Mononuclear cell (primary cell): ENCODE results near the gene PLD1. TPM values are rescaled to one million over a fixed set of nuclear protein-coding genes. Genes with fewer than 3 reads are reported as not detected.
"Not testable (repeated sequence)": the region's sequence is repeated elsewhere in the genome, so short reads cannot be mapped to it uniquely, and the experiment has no call there.

Source experiments
- H3K27me3 ChIP-seq: 2 replicates; pipeline ENCODE4 v1.6.0; 2011; ENCODE audit warnings: low read length, control low read depth; ENCODE audit not compliant: insufficient read depth
- H3K4me1 ChIP-seq: 2 replicates; pipeline ENCODE4 v1.5.1; 2011; ENCODE audit warnings: mild to moderate bottlenecking, low read length, control low read depth; ENCODE audit not compliant: insufficient read depth
- H3K4me3 ChIP-seq: 2 replicates; pipeline ENCODE4 v1.5.1; 2011; ENCODE audit warnings: mild to moderate bottlenecking, low read length, moderate library complexity
- H3K9me3 ChIP-seq: 2 replicates; pipeline ENCODE4 v1.5.1; 2011; ENCODE audit warnings: low read depth, mild to moderate bottlenecking, control low read depth, low read length
- total RNA-seq: library from RNA; depleted of rRNA; stranded (reverse); fragments of >200 nt; gene quantifications from one replicate; pipeline ENCODE4 v1.2.3, GENCODE V29; 2012

The PLD1 gene
- total RNA-seq, 1 donor: 10.4 TPM

- H3K4me1 ChIP-seq: no peaks in the 10 kb centered on the region
- no peak overlapping the region for H3K4me3 ChIP-seq
- H3K27me3 ChIP-seq: no peaks in the 10 kb centered on the region
- no peaks in the 10 kb centered on the region for H3K9me3 ChIP-seq
Observed at GRCh38 chr3:171598990-171599389, 211.3 kb downstream of the PLD1 start.

GRCh38 chr3:171592786-171593185, 217.5 kb downstream of the PLD1 start:
- Histone ChIP-seq H3K27me3 (no peaks in the 10 kb centered on the region), H3K4me3 (no peak overlapping the region), H3K4me1 (no peaks in the 10 kb centered on the region), H3K9me3 (no peaks in the 10 kb centered on the region)

DNA sequence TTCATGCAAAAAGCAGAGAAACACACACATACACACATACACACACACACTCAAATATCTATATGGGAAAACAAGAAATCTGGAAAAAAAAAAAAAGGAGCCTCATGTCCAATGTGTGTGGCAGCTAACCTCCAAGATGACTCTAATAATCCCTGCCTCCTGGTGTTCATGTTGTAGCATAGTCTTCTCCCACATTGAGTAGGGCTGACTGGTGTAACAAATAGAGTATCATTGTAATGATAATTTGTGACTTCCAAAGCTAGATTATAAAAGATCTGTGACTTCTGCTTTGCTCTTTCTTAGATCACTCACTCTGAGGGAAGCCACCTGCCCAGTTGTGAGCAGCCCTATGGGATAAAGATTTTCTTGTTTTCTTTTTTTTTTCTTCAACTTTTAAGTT, 219.2 kb downstream of the PLD1 start:
- H3K27me3 ChIP-seq: no peaks in the 10 kb centered on the region
- no peak overlapping the region for H3K4me3 ChIP-seq
- no peaks in the 10 kb centered on the region for H3K9me3 ChIP-seq
- no peaks in the 10 kb centered on the region for H3K4me1 ChIP-seq

DNA sequence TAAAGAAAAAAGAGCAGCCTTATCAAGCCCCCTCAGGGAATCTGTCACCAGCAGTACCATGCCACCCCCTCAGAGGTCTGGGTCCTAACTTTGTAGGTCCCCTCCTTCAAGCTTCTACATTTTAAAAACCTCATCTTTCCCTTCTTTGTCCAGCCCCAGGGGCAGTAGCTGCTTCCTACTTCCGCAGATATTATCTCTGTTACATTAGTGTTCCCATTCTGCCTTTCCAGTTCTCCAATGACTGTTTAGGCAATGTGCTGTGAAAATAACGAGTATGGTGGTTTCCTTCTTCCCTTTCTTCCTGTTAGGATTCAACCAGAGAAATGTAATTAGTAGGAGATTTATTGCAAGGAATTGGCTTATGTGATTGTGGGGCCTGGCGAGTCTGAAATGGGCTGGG, 224.0 kb downstream of the PLD1 start:
- H3K4me1 ChIP-seq: no peaks in the 10 kb centered on the region
- H3K27me3 ChIP-seq: no peaks in the 10 kb centered on the region
- no peak overlapping the region for H3K4me3 ChIP-seq
- no peaks in the 10 kb centered on the region for H3K9me3 ChIP-seq

DNA sequence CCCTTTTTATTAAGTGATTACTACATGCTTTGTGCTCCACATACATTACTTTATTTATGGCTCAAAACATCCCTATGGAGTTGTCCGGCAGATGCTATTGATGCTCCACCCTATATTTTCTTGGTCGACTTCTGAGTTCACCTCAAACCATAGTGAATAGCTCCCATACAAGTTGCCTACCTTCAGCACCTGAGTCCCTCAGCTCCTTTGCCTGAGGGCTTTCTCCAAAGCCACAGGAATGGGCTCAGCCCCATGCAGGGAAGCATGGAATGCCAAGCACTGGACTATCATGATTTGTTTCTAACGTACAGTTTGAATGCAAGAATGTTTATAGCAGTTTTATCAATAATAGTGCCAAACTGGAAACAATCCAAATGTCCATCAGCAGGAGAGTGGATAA, 225.2 kb downstream of the PLD1 start:
- Histone ChIP-seq H3K27me3 (no peaks in the 10 kb centered on the region), H3K4me1 (no peaks in the 10 kb centered on the region), H3K9me3 (no peaks in the 10 kb centered on the region), H3K4me3 (no peak overlapping the region)

DNA sequence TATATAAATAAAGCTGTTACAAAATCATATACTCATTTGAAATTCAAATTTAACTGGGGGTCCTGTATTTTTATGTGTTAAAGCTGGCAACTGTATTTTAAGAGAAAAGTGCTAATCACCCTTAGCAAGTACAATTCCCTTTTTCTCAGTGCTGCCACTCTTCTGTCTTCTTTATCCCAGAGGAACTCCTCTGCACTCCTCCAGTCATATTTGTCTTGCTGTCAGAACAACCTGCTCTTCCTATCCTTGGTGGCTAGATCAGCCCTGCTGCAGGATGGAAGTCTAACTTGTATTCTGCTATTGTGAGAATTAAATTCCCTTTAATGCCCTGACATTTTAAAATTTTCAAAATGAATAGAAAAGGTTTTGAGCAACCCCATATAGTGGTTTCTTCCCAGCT, 226.2 kb downstream of the PLD1 start:
- H3K4me1 ChIP-seq: no peaks in the 10 kb centered on the region
- no peaks in the 10 kb centered on the region for H3K9me3 ChIP-seq

GRCh38 chr3:171574556-171575240, 235.6 kb downstream of the PLD1 start:
- peaks cover 3% of the 10 kb centered on the region for H3K27me3 ChIP-seq
- H3K4me1 ChIP-seq: no peaks in the 10 kb centered on the region
- no peak overlapping the region for H3K4me3 ChIP-seq
- H3K9me3 ChIP-seq: no peaks in the 10 kb centered on the region

More for the DNA sequence above, 226.2 kb downstream of the PLD1 start:
- no peak overlapping the region for H3K4me3 ChIP-seq
- no peaks in the 10 kb centered on the region for H3K27me3 ChIP-seq

DNA sequence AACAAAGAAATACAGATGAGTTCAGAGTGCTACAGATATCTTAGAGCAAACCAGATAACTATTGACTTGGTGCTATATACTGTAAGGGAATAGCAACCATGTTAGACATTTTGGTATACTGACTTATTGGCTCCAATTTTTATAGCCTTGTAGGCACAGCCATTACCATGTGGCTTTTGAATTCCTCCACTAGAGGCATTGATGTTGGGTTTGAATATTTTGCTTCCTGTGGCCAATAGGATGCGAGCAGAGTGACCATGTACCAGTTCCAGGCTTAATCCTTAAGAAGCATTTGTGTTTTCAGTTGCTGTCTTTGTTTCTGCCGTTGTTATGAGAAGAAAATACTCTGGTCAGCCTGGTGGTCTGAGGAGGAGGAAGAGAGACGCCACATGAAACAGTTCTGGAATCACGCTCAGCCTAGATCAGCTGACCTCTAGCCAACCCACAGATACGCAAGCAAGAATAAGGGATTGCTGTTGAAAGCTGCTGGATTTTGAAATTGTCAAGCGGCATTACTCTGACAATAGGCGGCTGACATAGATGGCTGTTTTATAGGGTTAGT, 240.6 kb downstream of the PLD1 start:
- no peak overlapping the region for H3K4me3 ChIP-seq
- peaks cover 20% of the 10 kb centered on the region for H3K4me1 ChIP-seq
- peaks cover 3% of the 10 kb centered on the region for H3K27me3 ChIP-seq
- no peaks in the 10 kb centered on the region for H3K9me3 ChIP-seq

DNA sequence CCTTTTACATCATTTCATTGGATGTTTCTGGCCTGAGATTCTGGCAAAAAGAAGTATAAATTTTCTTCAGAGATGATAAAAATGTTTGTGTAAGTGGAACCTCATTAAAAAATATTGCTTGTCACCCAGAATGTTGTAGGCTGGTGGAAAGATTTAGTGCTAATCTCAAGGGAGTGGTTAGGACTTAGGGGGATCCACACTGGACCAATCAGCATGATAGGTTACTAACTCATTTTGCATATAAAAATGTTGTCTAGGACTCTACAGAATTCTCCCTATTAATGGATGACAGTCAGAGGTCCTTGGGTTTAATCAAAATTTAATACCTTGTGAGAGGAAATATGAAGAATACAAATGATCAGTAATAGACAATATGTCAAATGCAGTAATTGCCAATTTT, 241.5 kb downstream of the PLD1 start:
- Histone ChIP-seq H3K4me3 (no peak overlapping the region), H3K4me1 (peaks cover 24% of the 10 kb centered on the region), H3K27me3 (no peaks in the 10 kb centered on the region), H3K9me3 (no peaks in the 10 kb centered on the region)

DNA sequence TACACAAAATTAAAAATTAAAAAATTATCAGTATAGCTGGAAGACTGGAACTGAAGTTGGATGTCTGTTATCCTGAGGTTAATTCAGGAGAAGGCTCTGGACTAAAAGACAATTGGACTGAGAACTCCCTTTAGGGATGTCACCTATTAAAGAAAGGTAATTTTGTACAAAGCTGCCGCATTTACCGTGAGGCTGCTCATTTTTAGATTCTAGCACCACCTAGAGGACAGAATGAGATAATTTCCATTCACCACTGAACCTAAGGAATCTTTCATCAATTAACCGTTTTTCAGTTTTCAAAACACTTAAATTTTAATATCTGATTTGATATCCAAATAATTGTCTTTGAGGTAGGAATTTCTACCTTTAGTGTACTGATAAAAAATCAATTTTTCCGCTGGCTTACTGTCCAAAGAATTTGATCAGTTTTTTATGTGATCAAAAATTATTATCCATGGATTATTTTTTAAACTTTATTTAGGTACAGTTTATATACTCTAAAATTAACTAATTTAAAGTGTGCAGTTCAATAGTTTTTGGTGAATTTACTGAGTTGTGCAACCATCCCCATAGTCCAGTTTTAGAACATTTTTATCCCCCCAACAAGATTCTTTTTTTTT, 243.4 kb downstream of the PLD1 start:
- no peaks in the 10 kb centered on the region for H3K27me3 ChIP-seq
- no peaks in the 10 kb centered on the region for H3K9me3 ChIP-seq
- no peak overlapping the region for H3K4me3 ChIP-seq
- H3K4me1 ChIP-seq: peaks cover 24% of the 10 kb centered on the region

DNA sequence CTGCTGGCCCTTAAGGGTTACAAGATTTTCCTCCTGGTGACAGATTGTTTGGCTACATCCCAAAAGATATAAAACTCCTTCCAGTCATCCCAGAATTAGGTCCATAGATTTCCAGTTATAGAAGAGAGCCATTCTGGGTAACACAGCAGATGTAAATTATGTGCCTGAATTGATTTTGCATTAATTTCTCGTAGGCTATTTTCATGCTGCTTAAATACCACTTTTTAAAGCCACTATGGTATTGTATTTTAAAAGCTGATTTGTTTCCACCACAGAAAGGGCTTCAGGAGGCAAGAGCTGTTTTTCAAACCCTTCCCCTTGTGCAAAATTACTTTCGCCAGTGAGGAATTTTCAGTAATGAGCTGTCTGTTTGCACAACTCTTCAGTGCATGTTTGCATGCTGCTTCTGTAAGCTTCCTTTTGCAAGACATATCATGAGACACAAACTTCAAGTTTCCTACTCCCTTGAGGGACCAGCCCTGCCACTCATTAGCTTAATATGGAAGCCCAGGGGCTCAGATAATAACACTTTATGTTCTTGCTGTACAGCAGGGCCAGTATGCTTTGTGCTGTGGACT, 244.7 kb downstream of the PLD1 start:
- Histone ChIP-seq H3K9me3 (no peaks in the 10 kb centered on the region), H3K4me1 (peaks cover 24% of the 10 kb centered on the region), H3K4me3 (no peak overlapping the region), H3K27me3 (no peaks in the 10 kb centered on the region)

- no peaks in the 10 kb centered on the region for H3K27me3 ChIP-seq
- H3K9me3 ChIP-seq: no peaks in the 10 kb centered on the region
- H3K4me1 ChIP-seq: peaks cover 24% of the 10 kb centered on the region
- no peak overlapping the region for H3K4me3 ChIP-seq
Observed at GRCh38 chr3:171564748-171565480, 245.4 kb downstream of the PLD1 start.

DNA sequence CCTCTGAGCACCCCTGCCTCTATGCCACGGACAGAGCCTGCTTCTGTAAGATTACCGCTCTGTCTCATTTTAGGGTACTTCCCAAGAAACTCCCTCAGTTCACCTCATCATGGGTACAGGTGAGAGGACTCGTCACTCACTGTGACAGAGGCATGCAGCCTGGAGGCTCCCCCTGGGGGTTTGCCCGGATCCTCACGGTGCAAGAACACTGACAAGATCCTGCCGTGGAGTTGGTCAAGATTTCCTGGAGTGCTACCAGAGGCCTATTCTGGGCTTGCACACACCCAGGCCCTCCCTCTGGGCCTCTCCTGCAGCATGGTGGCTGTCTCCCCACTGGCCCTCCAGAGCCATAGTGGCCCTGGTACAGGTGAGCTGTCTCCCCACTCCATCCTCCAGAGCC, 247.0 kb downstream of the PLD1 start:
- Histone ChIP-seq H3K4me1 (peaks cover 24% of the 10 kb centered on the region), H3K27me3 (no peaks in the 10 kb centered on the region), H3K4me3 (no peak overlapping the region), H3K9me3 (no peaks in the 10 kb centered on the region)

DNA sequence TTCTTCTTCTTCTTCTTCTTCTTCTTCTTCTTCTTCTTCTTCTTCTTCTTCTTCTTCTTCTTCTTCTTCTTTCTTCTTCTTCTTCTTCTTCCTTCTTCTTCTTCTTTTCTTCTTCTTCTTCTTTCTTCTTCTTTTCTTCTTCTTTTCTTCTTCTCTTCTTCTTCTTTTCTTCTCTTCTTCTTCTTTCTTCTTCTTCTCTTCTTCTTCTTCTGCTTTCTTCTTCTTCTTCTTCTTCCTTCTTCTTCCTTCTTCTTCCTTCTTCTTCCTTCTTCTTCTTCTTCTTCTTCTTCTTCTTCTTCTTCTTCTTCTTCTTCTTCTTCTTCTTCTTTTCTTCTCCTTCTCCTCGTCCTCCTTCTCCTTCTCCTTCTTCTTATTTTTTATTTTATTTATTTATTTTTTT, 247.8 kb downstream of the PLD1 start:
- H3K27me3 ChIP-seq, H3K9me3 ChIP-seq, H3K4me3 ChIP-seq: not testable (repeated sequence)

More for the DNA sequence above, 247.8 kb downstream of the PLD1 start:
- H3K4me1 ChIP-seq: peaks cover 24% of the 10 kb centered on the region
